Parathyroid adenoma (tissue), 2 donors: ENCODE results near the gene ETF1.

ENCODE experiments used
- H2AFZ ChIP-seq: fragments of 300-600 bp; sonication (generic); one replicate; pipeline ENCODE4 v1.7.0; 2017; ENCODE audit warnings: antibody characterized with exemption, mild to moderate bottlenecking
- H3K27ac ChIP-seq: fragments of 300-600 bp; sonication (generic); one replicate; pipeline ENCODE4 v1.7.0; 2017
- H3K27me3 ChIP-seq: fragments of 300-600 bp; sonication (generic); one replicate; pipeline ENCODE4 v1.7.0; 2017; ENCODE audit warnings: low read length; ENCODE audit not compliant: control insufficient read depth, insufficient read depth
- H3K36me3 ChIP-seq: fragments of 300-600 bp; sonication (generic); one replicate; pipeline ENCODE4 v1.7.0; 2017; ENCODE audit warnings: low read length; ENCODE audit not compliant: control insufficient read depth, insufficient read depth
- H3K4me1 ChIP-seq: fragments of 300-600 bp; sonication (generic); one replicate; pipeline ENCODE4 v1.7.0; 2017; ENCODE audit warnings: control low read depth
- H3K4me2 ChIP-seq: fragments of 300-600 bp; sonication (generic); one replicate; pipeline ENCODE4 v1.7.0; 2017; ENCODE audit warnings: low read length
- H3K4me3 ChIP-seq: fragments of 300-600 bp; sonication (generic); one replicate; pipeline ENCODE4 v1.7.0; 2017; ENCODE audit warnings: low read depth, low read length
- H3K79me2 ChIP-seq: fragments of 300-600 bp; sonication (generic); one replicate; pipeline ENCODE4 v1.7.0; 2017; ENCODE audit warnings: control low read depth
- H3K9ac ChIP-seq: fragments of 300-600 bp; sonication (generic); one replicate; pipeline ENCODE4 v1.7.0; 2017; ENCODE audit warnings: mild to moderate bottlenecking
- H3K9me3 ChIP-seq: fragments of 300-600 bp; sonication (generic); one replicate; pipeline ENCODE4 v1.7.0; 2017; ENCODE audit warnings: low read length; ENCODE audit not compliant: control insufficient read depth
- CTCF ChIP-seq: fragments of 300-600 bp; sonication (generic); IDR thresholded peaks from one replicate; pipeline ENCODE4 v1.7.0; 2017; ENCODE audit warnings: antibody characterized with exemption, mild to moderate bottlenecking
- donor health status: primary hyperparathyroidism.

Gene ETF1

GRCh38 chr5:138582959-138583358, 39.9 kb upstream of the ETF1 start:
- H3K9ac ChIP-seq = no peak overlapping the region
- no peaks in the 10 kb centered on the region for H3K79me2 ChIP-seq
- no peak for TF ChIP-seq CTCF
- H3K27me3 ChIP-seq = no peaks in the 10 kb centered on the region
- H2AFZ ChIP-seq = no peak overlapping the region
- H3K27ac ChIP-seq = no peak overlapping the region
- no peaks in the 10 kb centered on the region for H3K9me3 ChIP-seq
- H3K4me1 ChIP-seq = no peaks in the 10 kb centered on the region
- no peaks in the 10 kb centered on the region for H3K36me3 ChIP-seq
- no peak overlapping the region for H3K4me2 ChIP-seq
- no peak overlapping the region for H3K4me3 ChIP-seq

- TF ChIP-seq CTCF = no peak
- no peaks in the 10 kb centered on the region for H3K27me3 ChIP-seq
- H2AFZ ChIP-seq = no peak overlapping the region
- H3K79me2 ChIP-seq = no peaks in the 10 kb centered on the region
- no peaks in the 10 kb centered on the region for H3K4me1 ChIP-seq
- no peak overlapping the region for H3K4me3 ChIP-seq
- no peaks in the 10 kb centered on the region for H3K36me3 ChIP-seq
- no peak overlapping the region for H3K4me2 ChIP-seq
- H3K9me3 ChIP-seq = no peaks in the 10 kb centered on the region
- H3K9ac ChIP-seq = no peak overlapping the region
- H3K27ac ChIP-seq = no peak overlapping the region
Measured at GRCh38 chr5:138580777-138581176, 37.7 kb upstream of the ETF1 start.

GRCh38 chr5:138580001-138580400, 37.0 kb upstream of the ETF1 start:
- H3K9ac ChIP-seq = no peak overlapping the region
- no peak overlapping the region for H2AFZ ChIP-seq
- H3K27ac ChIP-seq = no peak overlapping the region
- no peak for TF ChIP-seq CTCF
- H3K79me2 ChIP-seq = no peaks in the 10 kb centered on the region
- H3K27me3 ChIP-seq = no peaks in the 10 kb centered on the region
- H3K4me2 ChIP-seq = no peak overlapping the region
- H3K36me3 ChIP-seq = no peaks in the 10 kb centered on the region
- no peaks in the 10 kb centered on the region for H3K4me1 ChIP-seq
- no peaks in the 10 kb centered on the region for H3K9me3 ChIP-seq
- no peak overlapping the region for H3K4me3 ChIP-seq

- Histone ChIP-seq H3K36me3 (no peaks in the 10 kb centered on the region), H3K27ac (no peak overlapping the region), H3K4me3 (no peak overlapping the region), H3K4me1 (no peaks in the 10 kb centered on the region), H3K4me2 (no peak overlapping the region), H3K79me2 (peaks cover 3% of the 10 kb centered on the region), H3K27me3 (no peaks in the 10 kb centered on the region), H2AFZ (no peak overlapping the region), H3K9me3 (no peaks in the 10 kb centered on the region), H3K9ac (no peak overlapping the region)
- no peak for TF ChIP-seq CTCF
Measured at GRCh38 chr5:138579517-138579863, 36.5 kb upstream of the ETF1 start.

- H3K36me3 ChIP-seq = no peaks in the 10 kb centered on the region
- no peaks in the 10 kb centered on the region for H3K27me3 ChIP-seq
- no peak overlapping the region for H3K9ac ChIP-seq
- no peak overlapping the region for H3K27ac ChIP-seq
- peaks cover 17% of the 10 kb centered on the region for H3K79me2 ChIP-seq
- no peak overlapping the region for H3K4me2 ChIP-seq
- no peak overlapping the region for H3K4me3 ChIP-seq
- no peak overlapping the region for H2AFZ ChIP-seq
- no peak for TF ChIP-seq CTCF
- H3K9me3 ChIP-seq = no peaks in the 10 kb centered on the region
- H3K4me1 ChIP-seq = peaks cover 2% of the 10 kb centered on the region
Measured at GRCh38 chr5:138577452-138577851, 34.4 kb upstream of the ETF1 start.
